Stomach (tissue), 9 donors: ENCODE measurements around the gene DRD1. TPM values are rescaled to one million over a fixed set of nuclear protein-coding genes. Genes with fewer than 3 reads are reported as not detected.
A peak's percentile ranks its signal among the peaks of the same experiment; 100 is the strongest.

Experiments used
- DNase-seq, 2 donors: peaks; one replicate each; pipeline versions ENCODE4 v3.0.0 to v3.0.0-alpha.2; 2013 to 2019
- H3K27ac ChIP-seq, 5 donors: fragments of 200-600 bp in 4 of 5; sonication (generic) in 4 of 5; one replicate each; pipeline ENCODE4 v1.5.1; 2013 to 2019; ENCODE audit warnings: mild to moderate bottlenecking in 1 of 5, moderate library complexity in 1 of 5
- H3K27me3 ChIP-seq, 3 donors: fragments of 200-600 bp; sonication (generic); one replicate each; pipeline ENCODE4 v1.5.1; 2017 to 2019; ENCODE audit warnings: mixed run types in 1 of 3
- H3K36me3 ChIP-seq, 4 donors: fragments of 200-600 bp; sonication (generic); 1 replicate in 3 of 4; 2 replicates in 1 of 4; pipeline ENCODE4 v1.5.1; 2016 to 2019
- H3K4me1 ChIP-seq, 4 donors: fragments of 200-600 bp; sonication (generic); one replicate each; pipeline ENCODE4 v1.5.1; 2016 to 2019
- H3K4me3 ChIP-seq, 4 donors: fragments of 200-600 bp; sonication (generic) in 3 of 4; one replicate each; pipeline ENCODE4 v1.5.1; 2016 to 2019; ENCODE audit warnings: mild to moderate bottlenecking in 1 of 4
- H3K9me3 ChIP-seq, 4 donors: fragments of 200-600 bp; sonication (generic); one replicate each; pipeline ENCODE4 v1.5.1; 2016 to 2019
- EP300 ChIP-seq: sonication (generic); formaldehyde crosslinking; IDR thresholded peaks from one replicate; pipeline ENCODE4 v1.6.1; 2017; ENCODE audit warnings: antibody characterized with exemption
- POLR2A ChIP-seq, 4 donors: fragments of 450-650 bp; IDR thresholded peaks; one replicate each; pipeline ENCODE4 v1.6.1; 2016; ENCODE audit warnings: antibody characterized with exemption in 4 of 4, control low read depth in 2 of 4, mild to moderate bottlenecking in 1 of 4, moderate library complexity in 1 of 4
- POLR2AphosphoS5 ChIP-seq, 3 donors: sonication (generic); formaldehyde crosslinking; IDR thresholded peaks; one replicate each; pipeline ENCODE4 v1.6.1; 2016; ENCODE audit warnings: antibody characterized with exemption in 3 of 3
- WGBS, 5 donors: extraction: QIAGEN DNeasy Blood & Tissue Kit in 3 of 5; methylation state at CpG; one replicate each; pipeline versions ENCODE4 v1.1.5 to v1.1.7; 2013 to 2018; 5-methylcytosine and 5-hydroxymethylcytosine counted together
- intact Hi-C: fragments of 100-400 bp; cut with DNase I; formaldehyde crosslinking; loops from one replicate; pipeline ENCODE4 v1.15.1; 2023; ENCODE audit warnings: low total_unique reads
- polyA plus RNA-seq, 3 donors: library from polyadenylated mRNA; stranded (reverse); fragments of 200-250 nt; gene quantifications; one replicate each; pipeline ENCODE4 v1.2.3, GENCODE V29; 2013
- total RNA-seq, 5 donors: library from RNA; depleted of rRNA; stranded (reverse); fragments of >200 nt; gene quantifications; one replicate each; pipeline versions ENCODE4 v1.1.0 to v1.2.3, GENCODE V29; 2014 to 2016
- TF ChIP-seq, protein P1 (sequence below), 7 experiments: fragments of 450-650 bp in 4 of 7; fragments of 200-600 bp in 3 of 7; sonication (generic) in 3 of 7; IDR thresholded peaks; one replicate each; pipeline ENCODE4 v1.5.1; 2016 to 2019; ENCODE audit warnings: antibody characterized with exemption in 7 of 7, control low read depth in 2 of 7, mild to moderate bottlenecking in 1 of 7
- donor health status: healthy with polysubstance abuse.
- donor health status: Bipolar disorder and iron deficiency.
- donor health status: healthy.

DRD1 gene
- total and polyA plus RNA-seq, 8 donors, result 0.08 to 0.55 TPM; not detected in 6

DNA sequence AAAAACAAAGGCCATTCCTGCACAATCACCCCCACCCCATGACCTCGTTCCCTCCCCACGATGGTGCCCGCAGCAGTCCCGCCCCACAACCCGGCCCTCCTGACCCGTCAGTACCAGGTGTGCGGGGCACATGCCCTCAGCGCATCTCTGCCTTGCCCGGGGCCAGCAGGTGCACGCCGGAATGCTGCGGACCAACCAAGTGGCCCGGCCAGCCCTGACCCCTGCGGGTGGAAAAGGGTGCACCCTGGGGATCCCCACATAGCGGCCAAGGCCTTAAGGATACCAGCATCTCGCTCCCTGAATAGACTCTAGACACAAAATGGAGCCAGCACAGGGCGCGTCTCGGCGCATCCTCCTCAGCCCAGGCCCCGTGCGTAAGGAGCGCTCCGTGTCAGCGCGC lies 40.3 kb upstream of the DRD1 start:
- Histone ChIP-seq H3K27ac (no peak overlapping the region), H3K9me3 (no peaks in the 10 kb centered on the region), H3K27me3 (no peaks in the 10 kb centered on the region), H3K36me3 (peaks cover 7 to 36% (median 25%) of the 10 kb centered on the region in 4 donors), H3K4me1 (peaks cover 4 to 40% (median 22%) of the 10 kb centered on the region in 4 donors), H3K4me3 (no peak overlapping the region)
- DNase-seq, result no peak
- WGBS, 5 donors, result 98 to 99% (median 98%) methylated on average over 23 to 26 of the region's 26 CpGs
- no peak for TF ChIP-seq POLR2A (IDR thresholded peaks at IDR 0.05)
- TF ChIP-seq, protein P1, sequence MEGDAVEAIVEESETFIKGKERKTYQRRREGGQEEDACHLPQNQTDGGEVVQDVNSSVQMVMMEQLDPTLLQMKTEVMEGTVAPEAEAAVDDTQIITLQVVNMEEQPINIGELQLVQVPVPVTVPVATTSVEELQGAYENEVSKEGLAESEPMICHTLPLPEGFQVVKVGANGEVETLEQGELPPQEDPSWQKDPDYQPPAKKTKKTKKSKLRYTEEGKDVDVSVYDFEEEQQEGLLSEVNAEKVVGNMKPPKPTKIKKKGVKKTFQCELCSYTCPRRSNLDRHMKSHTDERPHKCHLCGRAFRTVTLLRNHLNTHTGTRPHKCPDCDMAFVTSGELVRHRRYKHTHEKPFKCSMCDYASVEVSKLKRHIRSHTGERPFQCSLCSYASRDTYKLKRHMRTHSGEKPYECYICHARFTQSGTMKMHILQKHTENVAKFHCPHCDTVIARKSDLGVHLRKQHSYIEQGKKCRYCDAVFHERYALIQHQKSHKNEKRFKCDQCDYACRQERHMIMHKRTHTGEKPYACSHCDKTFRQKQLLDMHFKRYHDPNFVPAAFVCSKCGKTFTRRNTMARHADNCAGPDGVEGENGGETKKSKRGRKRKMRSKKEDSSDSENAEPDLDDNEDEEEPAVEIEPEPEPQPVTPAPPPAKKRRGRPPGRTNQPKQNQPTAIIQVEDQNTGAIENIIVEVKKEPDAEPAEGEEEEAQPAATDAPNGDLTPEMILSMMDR (IDR thresholded peaks at IDR 0.05), result no peak
- TF ChIP-seq EP300, result no peak
- no peak for TF ChIP-seq POLR2AphosphoS5 (IDR thresholded peaks at IDR 0.05)
- intact Hi-C loops, result no loop called here

DNA sequence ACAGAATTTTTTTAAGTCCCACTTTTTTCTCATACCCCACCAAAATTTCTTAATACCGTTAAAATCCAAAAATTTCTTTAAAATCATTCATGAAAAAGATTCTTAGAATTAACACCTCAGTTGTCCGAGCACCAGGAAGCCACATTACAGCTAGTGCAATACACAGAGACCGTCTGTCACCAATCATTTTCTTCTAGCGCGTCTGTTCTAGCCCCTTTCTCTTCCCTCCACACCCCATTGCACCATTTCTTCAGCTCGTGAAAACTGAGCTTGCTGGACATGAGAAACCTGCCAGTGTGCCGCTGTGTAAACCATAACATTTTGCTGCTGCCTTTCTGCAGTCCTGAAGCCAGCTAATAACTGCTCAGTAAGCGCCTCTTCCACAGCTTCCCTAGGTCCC lies 39.4 kb upstream of the DRD1 start:
- 89 to 94% (median 93%) methylated on average over 8 of the region's 8 CpGs for WGBS, 5 donors
- Histone ChIP-seq H3K4me1 (peaks cover 7 to 45% (median 28%) of the 10 kb centered on the region in 4 donors), H3K4me3 (no peak overlapping the region), H3K36me3 (peaks cover 7 to 33% (median 22%) of the 10 kb centered on the region in 4 donors), H3K9me3 (no peaks in the 10 kb centered on the region), H3K27ac (no peak overlapping the region), H3K27me3 (no peaks in the 10 kb centered on the region)
- no peak for DNase-seq
- intact Hi-C loops, result no loop called here
- TF ChIP-seq, protein P1 (IDR thresholded peaks at IDR 0.05), result no peak
- TF ChIP-seq POLR2AphosphoS5 (IDR thresholded peaks at IDR 0.05) (no peak), POLR2A (IDR thresholded peaks at IDR 0.05) (no peak), EP300 (no peak)

DNA sequence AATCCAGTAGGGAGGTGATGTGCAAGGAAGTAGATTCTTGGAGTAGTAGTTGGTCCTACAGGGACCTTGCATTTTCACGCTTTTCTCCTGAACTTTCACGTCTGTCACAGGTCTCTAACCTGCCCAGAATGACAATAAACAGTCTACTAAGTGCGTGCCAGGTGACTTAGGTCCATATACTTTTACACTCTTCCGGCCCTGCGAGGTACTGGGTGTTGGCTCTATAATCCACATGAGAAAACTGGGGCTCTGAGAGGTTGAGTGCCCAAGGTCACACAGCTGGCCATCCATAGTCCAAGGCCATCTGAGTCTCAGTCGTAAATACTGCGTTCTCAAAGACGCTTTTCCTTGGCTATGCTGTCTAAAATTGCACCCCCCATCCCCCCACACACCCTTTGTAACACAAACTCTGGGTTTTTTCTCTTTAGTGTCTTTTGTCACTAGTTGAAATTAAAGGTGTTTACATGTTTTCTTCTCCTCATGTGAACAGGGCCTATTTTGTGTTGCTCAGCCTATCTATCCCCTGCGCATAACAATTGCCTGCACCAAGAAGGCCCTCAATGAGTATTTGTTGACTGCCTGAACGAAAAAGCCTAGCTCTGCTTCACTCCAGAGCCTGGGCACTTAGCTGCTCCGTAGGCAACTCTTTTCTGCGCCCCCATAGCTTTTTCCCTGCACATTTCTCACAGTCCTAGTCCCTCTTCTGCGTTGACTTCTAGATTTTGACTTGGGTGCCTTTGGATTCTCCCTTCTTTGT lies 35.3 kb upstream of the DRD1 start:
- peaks cover 6 to 15% (median 11%) of the 10 kb centered on the region in 4 donors for H3K36me3 ChIP-seq
- peaks cover 7 to 48% (median 33%) of the 10 kb centered on the region in 4 donors for H3K4me1 ChIP-seq
- H3K27ac ChIP-seq, result peak overlapping the region; percentile 74 to 85 (median 79)
- DNase-seq, result no peak
- intact Hi-C loops, result no loop called here
- H3K9me3 ChIP-seq, result no peaks in the 10 kb centered on the region
- no peaks in the 10 kb centered on the region for H3K27me3 ChIP-seq
- TF ChIP-seq POLR2AphosphoS5 (IDR thresholded peaks at IDR 0.05), result no peak
- no peak for TF ChIP-seq EP300
- no peak for TF ChIP-seq POLR2A (IDR thresholded peaks at IDR 0.05)
- TF ChIP-seq, protein P1 (IDR thresholded peaks at IDR 0.05), result no peak
- H3K4me3 ChIP-seq, result peak overlapping the region; percentile 93 to 99 (median 96)
- 30 to 35% (median 33%) methylated on average over 13 of the region's 13 CpGs for WGBS, 5 donors

DNA sequence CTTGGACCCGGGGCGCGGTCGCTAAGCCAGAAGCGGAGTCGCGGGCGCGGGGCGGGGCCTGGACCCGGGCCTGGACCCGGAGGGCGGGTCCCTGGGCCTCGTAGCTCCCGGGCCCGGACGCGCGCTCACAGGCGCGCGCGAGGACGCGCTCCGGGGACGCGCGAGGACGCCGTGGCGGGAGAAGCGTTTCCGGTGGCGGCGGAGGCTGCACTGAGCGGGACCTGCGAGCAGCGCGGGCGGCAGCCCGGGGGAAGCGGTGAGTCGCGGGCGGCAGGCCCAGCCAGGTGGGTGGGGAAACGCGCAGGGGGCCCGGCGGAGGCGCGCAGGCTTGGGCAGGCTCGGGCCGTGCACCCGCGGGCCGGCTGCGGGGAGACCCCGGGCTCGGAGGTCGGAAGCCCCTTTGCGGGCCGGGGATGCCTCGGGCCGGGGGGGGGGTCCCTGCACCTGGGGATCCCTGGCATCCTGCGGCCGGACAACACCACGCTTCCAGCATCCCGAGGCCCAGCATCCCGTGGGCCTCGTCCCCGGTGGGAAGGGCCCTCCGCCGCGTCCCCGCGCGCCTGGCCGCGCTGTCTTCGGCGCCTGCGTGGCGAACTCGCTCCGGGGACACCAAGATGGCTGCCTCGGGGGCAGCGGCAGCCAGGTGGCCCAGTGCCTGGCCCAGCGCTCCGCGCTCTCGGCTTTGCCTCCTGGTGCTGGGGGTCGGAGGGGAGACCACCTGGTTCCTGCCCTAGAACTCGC lies 34.6 kb upstream of the DRD1 start, which contains the start of gene SFXN1:
Gene SFXN1, plus strand, starts transcription at position 177 of the 741 bp plus-strand sequence. CDS start 13,544 bp downstream, outside the sequence.
- H3K9me3 ChIP-seq, result no peaks in the 10 kb centered on the region

More for the DNA sequence above, 34.6 kb upstream of the DRD1 start, which contains the start of gene SFXN1:
- TF ChIP-seq POLR2AphosphoS5 (IDR thresholded peaks at IDR 0.05), result peak; percentile 23 to 78 (median 71)
- no peak for TF ChIP-seq POLR2A (IDR thresholded peaks at IDR 0.05)
- TF ChIP-seq EP300, result no peak
- TF ChIP-seq, protein P1 (IDR thresholded peaks at IDR 0.05), result no peak
- peaks cover 3 to 7% (median 4%) of the 10 kb centered on the region in 4 donors for H3K36me3 ChIP-seq
- no peaks in the 10 kb centered on the region for H3K27me3 ChIP-seq
- H3K4me1 ChIP-seq, result peaks cover 7 to 43% (median 32%) of the 10 kb centered on the region in 4 donors
- DNase-seq, result peak; percentile 82 to 93
- H3K4me3 ChIP-seq, result peak within 1 kb of the TSS; percentile 93 to 99 (median 96)
- 0 to 2% (median 1%) methylated on average over 9 to 94 of the region's 94 CpGs for WGBS, 5 donors
- peak within 1 kb of the TSS; percentile 74 to 85 (median 79) for H3K27ac ChIP-seq
- intact Hi-C loops, result no loop called here
